ENCODE results near the gene TPRN. TPM values are rescaled to one million over a fixed set of nuclear protein-coding genes. Genes with fewer than 3 reads are reported as not detected.

Gene TPRN
- total and polyA plus RNA-seq, 9 donors: 4.6 to 14.6 (median 10.2) TPM

DNA sequence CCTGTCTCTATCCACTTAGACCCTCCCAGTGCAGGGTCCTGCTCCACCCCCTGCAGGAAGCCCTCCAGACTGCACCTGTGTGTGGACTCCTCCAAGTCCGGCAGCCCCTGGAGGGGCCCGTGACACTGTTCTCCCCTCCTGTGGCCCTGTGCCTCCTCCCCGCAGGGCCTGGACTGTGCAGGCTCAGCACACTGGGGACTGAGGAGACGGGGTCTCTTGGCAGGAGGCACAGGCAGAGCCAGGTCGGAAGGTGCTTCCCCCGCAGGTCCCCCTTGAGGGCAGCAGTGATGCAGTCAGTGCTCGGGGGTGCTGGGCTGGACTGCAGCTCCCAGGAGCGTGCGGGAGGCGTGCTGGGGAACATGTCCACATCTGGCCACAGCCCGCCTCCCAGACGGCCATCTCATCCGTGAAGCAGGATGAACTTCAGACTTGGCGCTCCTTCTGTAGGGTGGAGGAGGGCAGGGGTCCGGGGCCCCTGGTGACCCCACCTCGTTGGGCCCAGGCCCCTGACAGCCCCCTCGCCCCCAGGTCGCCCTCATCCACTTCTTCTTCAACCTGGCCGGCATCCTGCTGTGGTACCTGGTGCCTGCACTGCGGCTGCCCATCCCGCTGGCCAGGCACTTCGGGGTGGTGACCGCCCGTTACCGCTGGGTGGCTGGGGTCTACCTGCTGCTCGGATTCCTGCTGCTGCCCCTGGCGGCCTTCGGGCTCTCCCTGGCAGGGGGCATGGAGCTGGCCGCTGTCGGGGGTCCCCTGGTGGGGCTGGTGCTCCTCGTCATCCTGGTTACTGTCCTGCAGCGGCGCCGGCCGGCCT, 35.1 kb upstream of the TPRN start:
- peak overlapping the region; percentile 14 for H3K4me3 ChIP-seq (ENCODE audit: low read length)
- H3K27ac ChIP-seq (ENCODE audit: low read length): peak overlapping the region; percentile 64
- no peak for DNase-seq
- peaks cover 58% of the 10 kb centered on the region for H3K4me1 ChIP-seq (ENCODE audit: control insufficient read depth, insufficient read depth, low read length)
- peaks cover 23% of the 10 kb centered on the region for H3K27me3 ChIP-seq (ENCODE audit: control insufficient read depth, insufficient read depth, low read length)
- H3K36me3 ChIP-seq (ENCODE audit: control insufficient read depth, insufficient read depth, low read length): no peaks in the 10 kb centered on the region
- no peaks in the 10 kb centered on the region for H3K9me3 ChIP-seq (replicated peaks; ENCODE audit: control insufficient read depth, low read depth, low read length)
- WGBS (ENCODE audit: insufficient coverage): 52% methylated on average over 35 of the region's 35 CpGs

DNA sequence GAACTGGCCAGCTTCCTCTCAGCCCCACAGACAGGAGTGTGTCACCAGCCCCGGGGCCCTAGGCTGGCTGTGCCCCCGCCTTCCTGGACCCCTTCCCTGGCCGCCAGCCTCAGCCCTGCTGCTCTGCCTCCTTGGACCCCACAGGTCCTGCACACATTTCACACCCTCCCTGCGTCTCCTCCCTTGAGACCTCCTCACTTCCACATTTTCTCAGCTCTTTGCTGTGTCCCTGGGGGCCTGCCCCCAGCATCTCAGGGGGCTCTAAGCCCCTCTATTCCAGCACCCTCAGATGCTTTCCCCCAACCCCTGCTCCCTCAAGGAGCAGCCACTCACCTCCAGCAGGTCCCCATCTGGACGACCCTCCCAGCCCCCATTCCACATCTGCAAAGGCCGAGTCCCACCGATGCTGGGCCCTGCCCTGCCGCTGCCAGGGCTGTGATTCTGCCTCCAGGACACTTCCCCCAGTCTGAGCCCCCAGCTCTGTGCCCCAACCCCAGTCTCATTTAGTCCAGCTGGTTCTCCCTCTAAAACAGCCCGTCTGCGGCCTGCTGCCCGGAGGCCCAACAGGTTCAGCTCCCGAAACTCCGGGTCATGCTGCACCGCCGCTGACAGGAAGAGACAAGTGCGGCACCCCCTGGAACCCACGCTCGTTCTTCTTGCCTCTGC, 34.4 kb upstream of the TPRN start:
- Histone ChIP-seq H3K9me3 (replicated peaks; ENCODE audit: control insufficient read depth, low read depth, low read length) (no peaks in the 10 kb centered on the region), H3K4me1 (ENCODE audit: control insufficient read depth, insufficient read depth, low read length) (peaks cover 58% of the 10 kb centered on the region), H3K27ac (ENCODE audit: low read length) (no peak overlapping the region), H3K4me3 (ENCODE audit: low read length) (no peak overlapping the region), H3K36me3 (ENCODE audit: control insufficient read depth, insufficient read depth, low read length) (no peaks in the 10 kb centered on the region), H3K27me3 (ENCODE audit: control insufficient read depth, insufficient read depth, low read length) (peaks cover 27% of the 10 kb centered on the region)
- DNase-seq: no peak
- WGBS (ENCODE audit: insufficient coverage): 64% methylated on average over 17 of the region's 18 CpGs

DNA sequence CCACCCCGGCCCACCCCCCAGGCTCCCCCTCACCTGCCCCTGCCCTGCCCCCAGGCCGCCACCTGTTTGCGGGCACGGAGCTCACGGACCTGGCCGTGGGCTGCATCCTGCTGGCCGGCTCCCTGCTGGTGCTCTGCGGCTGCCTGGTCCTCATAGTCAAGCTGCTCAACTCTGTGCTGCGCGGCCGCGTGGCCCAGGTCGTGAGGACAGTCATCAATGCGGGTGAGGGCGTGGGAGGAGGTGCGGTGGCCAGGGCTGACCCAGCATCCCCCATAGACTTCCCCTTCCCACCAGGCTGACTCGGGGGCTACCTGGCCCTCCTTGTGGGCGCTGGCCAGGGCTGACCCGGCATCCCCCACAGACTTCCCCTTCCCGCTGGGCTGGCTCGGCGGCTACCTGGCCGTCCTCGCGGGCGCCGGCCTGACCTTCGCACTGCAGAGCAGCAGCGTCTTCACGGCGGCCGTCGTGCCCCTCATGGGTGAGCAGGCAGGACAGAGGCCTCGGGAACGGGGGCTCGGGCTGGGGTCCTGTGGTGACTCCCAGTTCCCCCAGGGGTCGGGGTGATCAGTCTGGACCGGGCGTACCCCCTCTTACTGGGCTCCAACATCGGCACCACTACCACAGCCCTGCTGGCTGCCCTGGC, 33.6 kb upstream of the TPRN start:
- 64% methylated on average over 25 of the region's 40 CpGs for WGBS (ENCODE audit: insufficient coverage)

DNA sequence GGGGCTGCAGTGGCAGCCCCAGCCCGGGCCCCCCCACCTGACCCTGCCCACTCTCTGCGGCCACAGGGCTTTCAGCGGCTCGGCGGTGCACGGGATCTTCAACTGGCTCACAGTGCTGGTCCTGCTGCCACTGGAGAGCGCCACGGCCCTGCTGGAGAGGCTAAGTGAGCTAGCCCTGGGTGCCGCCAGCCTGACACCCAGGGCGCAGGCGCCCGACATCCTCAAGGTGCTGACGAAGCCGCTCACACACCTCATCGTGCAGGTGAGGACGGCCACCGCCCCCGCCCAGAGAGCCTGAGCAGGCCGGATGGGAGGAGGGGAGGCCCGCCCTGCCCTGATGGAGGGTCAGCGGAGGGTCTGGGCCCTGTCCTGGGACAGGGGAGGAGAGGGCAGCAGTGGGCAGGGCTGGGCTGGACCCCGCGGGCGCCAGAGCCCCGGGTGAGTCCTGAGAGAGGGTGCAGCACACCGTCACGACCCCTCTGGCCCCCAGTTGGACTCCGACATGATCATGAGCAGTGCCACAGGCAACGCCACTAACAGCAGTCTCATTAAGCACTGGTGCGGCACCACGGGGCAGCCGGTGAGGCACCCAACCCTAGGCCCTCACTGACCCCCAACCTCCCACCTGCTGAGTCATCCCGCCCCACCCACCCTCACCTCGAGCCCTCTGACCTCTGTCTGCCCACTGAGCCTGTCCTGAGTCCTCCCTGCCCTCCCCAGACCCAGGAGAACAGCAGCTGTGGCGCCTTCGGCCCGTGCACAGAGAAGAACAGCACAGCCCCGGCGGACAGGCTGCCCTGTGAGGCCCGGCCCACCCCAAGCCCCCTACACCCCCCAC, 32.8 kb upstream of the TPRN start:
- no peak overlapping the region for H3K27ac ChIP-seq (ENCODE audit: low read length)
- no peaks in the 10 kb centered on the region for H3K36me3 ChIP-seq (ENCODE audit: control insufficient read depth, insufficient read depth, low read length)
- H3K9me3 ChIP-seq (replicated peaks; ENCODE audit: control insufficient read depth, low read depth, low read length): no peaks in the 10 kb centered on the region
- H3K4me3 ChIP-seq (ENCODE audit: low read length): no peak overlapping the region
- H3K4me1 ChIP-seq (ENCODE audit: control insufficient read depth, insufficient read depth, low read length): peaks cover 43% of the 10 kb centered on the region
- peaks cover 32% of the 10 kb centered on the region for H3K27me3 ChIP-seq (ENCODE audit: control insufficient read depth, insufficient read depth, low read length)
- DNase-seq: no peak
- 77% methylated on average over 28 of the region's 40 CpGs for WGBS (ENCODE audit: insufficient coverage)

More for the DNA sequence above, 33.6 kb upstream of the TPRN start:
- no peak for DNase-seq
- Histone ChIP-seq H3K36me3 (ENCODE audit: control insufficient read depth, insufficient read depth, low read length) (no peaks in the 10 kb centered on the region), H3K9me3 (replicated peaks; ENCODE audit: control insufficient read depth, low read depth, low read length) (no peaks in the 10 kb centered on the region), H3K27me3 (ENCODE audit: control insufficient read depth, insufficient read depth, low read length) (peaks cover 30% of the 10 kb centered on the region), H3K4me3 (ENCODE audit: low read length) (no peak overlapping the region), H3K4me1 (ENCODE audit: control insufficient read depth, insufficient read depth, low read length) (peaks cover 52% of the 10 kb centered on the region), H3K27ac (ENCODE audit: low read length) (no peak overlapping the region)

DNA sequence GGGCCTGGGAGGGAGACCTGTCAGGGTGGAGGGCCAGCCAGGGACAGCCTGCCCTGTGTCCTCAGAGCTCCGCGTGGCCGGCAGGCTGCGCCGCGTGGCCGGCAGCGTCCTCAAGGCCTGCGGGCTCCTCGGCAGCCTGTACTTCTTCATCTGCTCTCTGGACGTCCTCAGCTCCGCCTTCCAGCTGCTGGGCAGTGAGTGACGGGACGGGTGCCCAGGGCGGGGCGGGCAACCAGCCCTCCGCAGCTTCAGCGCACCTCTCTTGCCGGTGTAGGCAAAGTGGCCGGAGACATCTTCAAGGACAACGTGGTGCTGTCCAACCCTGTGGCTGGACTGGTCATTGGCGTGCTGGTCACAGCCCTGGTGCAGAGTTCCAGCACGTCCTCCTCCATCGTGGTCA, 32.0 kb upstream of the TPRN start:
- Histone ChIP-seq H3K27me3 (ENCODE audit: control insufficient read depth, insufficient read depth, low read length) (peaks cover 35% of the 10 kb centered on the region), H3K36me3 (ENCODE audit: control insufficient read depth, insufficient read depth, low read length) (no peaks in the 10 kb centered on the region), H3K9me3 (replicated peaks; ENCODE audit: control insufficient read depth, low read depth, low read length) (no peaks in the 10 kb centered on the region), H3K4me3 (ENCODE audit: low read length) (no peak overlapping the region), H3K27ac (ENCODE audit: low read length) (no peak overlapping the region), H3K4me1 (ENCODE audit: control insufficient read depth, insufficient read depth, low read length) (peaks cover 39% of the 10 kb centered on the region)
- DNase-seq: no peak
- 76% methylated on average over 24 of the region's 24 CpGs for WGBS (ENCODE audit: insufficient coverage)

DNA sequence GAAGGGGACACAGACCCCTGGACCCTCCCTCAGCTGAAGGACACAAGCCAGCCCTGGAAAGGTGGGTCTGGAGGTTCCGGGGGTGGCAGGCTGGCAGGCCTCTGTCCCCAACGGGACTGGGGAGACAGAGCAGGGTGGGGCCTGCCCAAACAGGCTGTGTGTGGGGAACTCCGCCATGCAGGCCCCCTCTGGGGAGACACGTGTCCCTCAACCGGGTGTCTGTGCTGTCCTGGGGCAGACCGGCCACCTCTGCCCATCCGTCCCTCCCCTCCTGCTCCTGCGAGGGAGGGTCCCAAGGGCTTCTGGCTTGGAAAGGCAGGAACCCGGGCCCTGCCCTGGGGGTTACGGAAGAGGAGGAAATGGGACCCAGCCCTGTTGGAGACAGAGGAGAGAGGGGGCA, 31.6 kb upstream of the TPRN start:
- Histone ChIP-seq H3K27me3 (ENCODE audit: control insufficient read depth, insufficient read depth, low read length) (peaks cover 35% of the 10 kb centered on the region), H3K4me1 (ENCODE audit: control insufficient read depth, insufficient read depth, low read length) (peaks cover 39% of the 10 kb centered on the region), H3K27ac (ENCODE audit: low read length) (no peak overlapping the region), H3K9me3 (replicated peaks; ENCODE audit: control insufficient read depth, low read depth, low read length) (no peaks in the 10 kb centered on the region), H3K4me3 (ENCODE audit: low read length) (no peak overlapping the region), H3K36me3 (ENCODE audit: control insufficient read depth, insufficient read depth, low read length) (no peaks in the 10 kb centered on the region)
- 69% methylated on average over 7 of the region's 10 CpGs for WGBS (ENCODE audit: insufficient coverage)
- no peak for DNase-seq

DNA sequence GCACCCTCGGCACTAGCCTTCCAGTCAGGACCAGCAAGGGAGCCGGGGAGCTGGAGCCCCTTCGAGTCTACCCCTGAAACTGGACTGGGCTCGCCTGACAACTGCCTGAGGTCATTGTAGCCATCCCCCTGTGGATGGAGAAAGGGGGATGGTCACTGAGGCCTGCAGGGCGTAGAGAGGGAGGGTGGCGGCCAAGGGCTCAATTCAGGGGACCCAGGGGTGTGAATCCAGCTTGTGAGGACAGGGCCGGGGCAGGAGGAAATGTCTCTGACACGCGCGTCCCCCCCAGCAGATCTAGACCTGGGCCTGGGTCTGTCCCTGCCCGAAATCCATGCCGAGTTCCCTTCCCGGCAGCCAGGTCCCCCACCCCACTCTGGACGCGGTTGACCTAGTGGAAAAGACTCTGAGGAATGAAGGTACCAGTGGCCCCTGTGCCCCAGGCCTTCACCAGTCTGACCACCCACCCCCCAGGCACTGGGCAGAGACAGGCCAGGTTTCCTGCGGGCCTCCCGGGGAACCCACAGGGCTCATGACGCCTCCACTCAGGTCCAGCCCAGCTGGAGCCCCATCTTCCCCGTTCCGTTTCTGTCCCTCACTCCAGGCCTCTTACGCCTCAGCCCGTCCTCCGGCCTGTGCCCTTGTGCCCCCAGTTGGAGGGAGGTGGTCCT, 31.0 kb upstream of the TPRN start:
- Histone ChIP-seq H3K4me3 (ENCODE audit: low read length) (no peak overlapping the region), H3K4me1 (ENCODE audit: control insufficient read depth, insufficient read depth, low read length) (peaks cover 39% of the 10 kb centered on the region), H3K27me3 (ENCODE audit: control insufficient read depth, insufficient read depth, low read length) (peaks cover 35% of the 10 kb centered on the region), H3K36me3 (ENCODE audit: control insufficient read depth, insufficient read depth, low read length) (no peaks in the 10 kb centered on the region), H3K9me3 (replicated peaks; ENCODE audit: control insufficient read depth, low read depth, low read length) (no peaks in the 10 kb centered on the region), H3K27ac (ENCODE audit: low read length) (no peak overlapping the region)
- DNase-seq: no peak
- 77% methylated on average over 17 of the region's 23 CpGs for WGBS (ENCODE audit: insufficient coverage)

DNA sequence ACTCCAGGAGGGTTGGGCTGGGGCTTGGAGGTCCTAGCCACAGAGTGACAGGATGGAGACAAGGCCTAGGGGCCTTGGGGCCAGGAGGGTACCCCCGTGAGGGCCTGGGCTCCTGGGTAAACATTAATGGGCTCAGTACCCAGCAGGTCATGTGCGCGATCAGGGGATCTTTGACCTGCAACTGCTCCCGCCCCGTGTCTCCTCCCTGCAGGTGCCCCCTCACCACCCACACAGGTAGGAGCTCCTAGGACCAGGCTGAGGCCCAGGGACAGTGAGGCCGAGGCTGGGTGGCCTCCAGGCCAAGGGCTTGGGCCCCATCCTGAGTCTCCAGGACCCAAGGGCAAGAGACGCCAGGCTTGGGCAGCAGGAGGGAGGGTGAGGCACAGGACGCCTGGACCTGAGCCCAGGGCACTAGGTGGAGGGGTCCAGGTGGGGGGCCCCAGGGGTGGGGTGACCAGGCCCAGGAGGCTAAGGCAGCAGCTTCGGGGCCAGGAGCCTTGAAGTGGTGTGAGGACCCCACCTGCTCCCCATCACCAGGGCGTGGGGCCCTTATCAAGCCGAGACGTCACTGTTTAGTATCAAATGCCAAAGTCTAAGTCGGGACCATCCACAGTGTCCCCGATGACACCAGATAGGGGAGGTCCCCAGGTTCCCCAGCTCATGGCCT, 30.3 kb upstream of the TPRN start, which contains the start of gene SLC34A3:
SLC34A3 (plus strand) TSS at position 197 of the 667 bp plus-strand sequence. CDS start 802 bp downstream, outside the sequence.
- Histone ChIP-seq H3K4me1 (ENCODE audit: control insufficient read depth, insufficient read depth, low read length) (peaks cover 32% of the 10 kb centered on the region), H3K27me3 (ENCODE audit: control insufficient read depth, insufficient read depth, low read length) (peaks cover 35% of the 10 kb centered on the region), H3K36me3 (ENCODE audit: control insufficient read depth, insufficient read depth, low read length) (no peaks in the 10 kb centered on the region), H3K4me3 (ENCODE audit: low read length) (no peak within 1 kb of the TSS), H3K9me3 (replicated peaks; ENCODE audit: control insufficient read depth, low read depth, low read length) (no peaks in the 10 kb centered on the region), H3K27ac (ENCODE audit: low read length) (no peak within 1 kb of the TSS)
- WGBS (ENCODE audit: insufficient coverage): 79% methylated on average over 12 of the region's 14 CpGs
- DNase-seq: no peak

Measured in muscle of leg (tissue), 11 donors.